GM23338 (cell line): ENCODE results near the gene P2RX4.

Source experiments
- CREB1 ChIP-seq: fragments of 250-450 bp; sonication (Bioruptor Pico); IDR thresholded peaks from 2 replicates; pipeline ENCODE4 v1.5.0; 2020; ENCODE audit warnings: low read depth, mild to moderate bottlenecking, moderate library complexity
- ETS1 ChIP-seq: IDR thresholded peaks from 2 replicates; pipeline ENCODE4 v1.6.1; 2016; ENCODE audit warnings: antibody characterized with exemption
- EZH2 ChIP-seq: fragments of 200-600 bp; sonication (generic); IDR thresholded peaks from one replicate; pipeline ENCODE4 v1.8.0; 2017; ENCODE audit warnings: antibody characterized with exemption, mild to moderate bottlenecking, low read depth; ENCODE audit not compliant: unreplicated experiment
- EZH2phosphoT487 ChIP-seq: fragments of 200-600 bp; sonication (generic); IDR thresholded peaks from one replicate; pipeline ENCODE4 v1.8.1; 2018; ENCODE audit warnings: antibody characterized with exemption; ENCODE audit not compliant: unreplicated experiment
- JUNB ChIP-seq: IDR thresholded peaks from one replicate; pipeline ENCODE4 v1.6.1; 2016; ENCODE audit warnings: antibody characterized with exemption; ENCODE audit not compliant: unreplicated experiment
- POLR2AphosphoS5 ChIP-seq: IDR thresholded peaks from 2 replicates; pipeline ENCODE4 v1.6.1; 2016; ENCODE audit warnings: antibody characterized with exemption, low read depth
- REST ChIP-seq: IDR thresholded peaks from one replicate; pipeline ENCODE4 v1.6.1; 2018; ENCODE audit warnings: antibody characterized with exemption; ENCODE audit not compliant: unreplicated experiment
- STAT1 ChIP-seq: IDR thresholded peaks from one replicate; pipeline ENCODE4 v1.6.1; 2016; ENCODE audit warnings: antibody characterized with exemption; ENCODE audit not compliant: unreplicated experiment
- ZNF114 ChIP-seq: fragments of 250-450 bp; sonication (Bioruptor Pico); IDR thresholded peaks from 2 replicates; pipeline ENCODE4 v1.5.0; 2020; ENCODE audit warnings: mild to moderate bottlenecking, moderate library complexity
- ZNF331 ChIP-seq: fragments of 250-450 bp; sonication (Bioruptor Pico); IDR thresholded peaks from 2 replicates; pipeline ENCODE4 v1.5.0; 2020; ENCODE audit warnings: low read depth, mild to moderate bottlenecking, moderate library complexity
- TF ChIP-seq, protein P1 (sequence below), 2 experiments: fragments of 200-600 bp in 1 of 2; sonication (generic) in 1 of 2; conservative IDR thresholded peaks; 2 replicates each; pipeline versions ENCODE4 v1.5.1 to v1.6.1; 2016 to 2017; ENCODE audit warnings: antibody characterized with exemption in 2 of 2, low read depth in 2 of 2, mild to moderate bottlenecking in 2 of 2, moderate library complexity in 1 of 2

GRCh38 chr12:121232977-121233627, 23.2 kb downstream of the P2RX4 start:
- TF ChIP-seq, protein P1, sequence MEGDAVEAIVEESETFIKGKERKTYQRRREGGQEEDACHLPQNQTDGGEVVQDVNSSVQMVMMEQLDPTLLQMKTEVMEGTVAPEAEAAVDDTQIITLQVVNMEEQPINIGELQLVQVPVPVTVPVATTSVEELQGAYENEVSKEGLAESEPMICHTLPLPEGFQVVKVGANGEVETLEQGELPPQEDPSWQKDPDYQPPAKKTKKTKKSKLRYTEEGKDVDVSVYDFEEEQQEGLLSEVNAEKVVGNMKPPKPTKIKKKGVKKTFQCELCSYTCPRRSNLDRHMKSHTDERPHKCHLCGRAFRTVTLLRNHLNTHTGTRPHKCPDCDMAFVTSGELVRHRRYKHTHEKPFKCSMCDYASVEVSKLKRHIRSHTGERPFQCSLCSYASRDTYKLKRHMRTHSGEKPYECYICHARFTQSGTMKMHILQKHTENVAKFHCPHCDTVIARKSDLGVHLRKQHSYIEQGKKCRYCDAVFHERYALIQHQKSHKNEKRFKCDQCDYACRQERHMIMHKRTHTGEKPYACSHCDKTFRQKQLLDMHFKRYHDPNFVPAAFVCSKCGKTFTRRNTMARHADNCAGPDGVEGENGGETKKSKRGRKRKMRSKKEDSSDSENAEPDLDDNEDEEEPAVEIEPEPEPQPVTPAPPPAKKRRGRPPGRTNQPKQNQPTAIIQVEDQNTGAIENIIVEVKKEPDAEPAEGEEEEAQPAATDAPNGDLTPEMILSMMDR (conservative IDR thresholded peaks at IDR 0.05; ENCODE audit: low read depth in 2 of 2): peak; percentile 41 to 46
- no peak for TF ChIP-seq EZH2
- no peak for TF ChIP-seq POLR2AphosphoS5
- no peak for TF ChIP-seq ZNF114 (CRISPR knock-in tag)
- no peak for TF ChIP-seq EZH2phosphoT487
- TF ChIP-seq STAT1: no peak
- no peak for TF ChIP-seq REST
- TF ChIP-seq JUNB: no peak
- no peak for TF ChIP-seq ZNF331
- TF ChIP-seq CREB1 (CRISPR knock-in tag): no peak
- TF ChIP-seq ETS1: no peak
